Type B pancreatic cell (in vitro differentiated cells): ENCODE results near the gene ANKS1B. TPM values are rescaled to one million over a fixed set of nuclear protein-coding genes. Genes with fewer than 3 reads are reported as not detected.

Source experiments
- DNase-seq: peaks from one replicate; pipeline ENCODE4 v3.0.0; 2021; ENCODE audit warnings: mixed read lengths; ENCODE audit not compliant: unreplicated experiment; ENCODE audit errors: extremely low spot score
- H3K27ac Mint-ChIP-seq: 2 replicates; pipeline ENCODE4 v1.8.0; 2021; ENCODE audit warnings: mild to moderate bottlenecking, mixed read lengths
- H3K27me3 Mint-ChIP-seq: 2 replicates; pipeline ENCODE4 v1.8.0; 2021; ENCODE audit warnings: mixed read lengths
- H3K36me3 Mint-ChIP-seq: 2 replicates; pipeline ENCODE4 v1.8.0; 2021; ENCODE audit warnings: mixed read lengths
- H3K4me1 Mint-ChIP-seq: one replicate; pipeline ENCODE4 v1.8.0; 2021; ENCODE audit warnings: mixed read lengths; ENCODE audit not compliant: unreplicated experiment
- H3K4me3 Mint-ChIP-seq: 2 replicates; pipeline ENCODE4 v1.8.0; 2021; ENCODE audit warnings: mild to moderate bottlenecking, mixed read lengths
- H3K9me3 Mint-ChIP-seq: 2 replicates; pipeline ENCODE4 v1.8.0; 2021; ENCODE audit warnings: mixed read lengths
- long read RNA-seq: library from polyadenylated mRNA; unstranded; transcript quantifications from one replicate; pipeline ENCODE4 v2.0.0, GENCODE V29; 2020
- total RNA-seq: library from RNA; stranded (reverse); gene quantifications from 2 replicates; pipeline ENCODE4 v1.2.1, GENCODE V29; 2021; ENCODE audit warnings: low replicate concordance
- TF ChIP-seq, protein P1 (sequence below): fragments of 200-600 bp; sonication (generic); conservative IDR thresholded peaks from 2 replicates; pipeline ENCODE4 v1.5.0; 2021; ENCODE audit warnings: antibody characterized with exemption, mild to moderate bottlenecking

Gene ANKS1B
- total RNA-seq = 4.7 and 7.6 TPM in 2 replicates
- long read RNA-seq, partial matches to known transcripts = 0 of 1 reads
- long read RNA-seq, other reads (novel, unspliced or antisense) = 1 of 1 reads

DNA sequence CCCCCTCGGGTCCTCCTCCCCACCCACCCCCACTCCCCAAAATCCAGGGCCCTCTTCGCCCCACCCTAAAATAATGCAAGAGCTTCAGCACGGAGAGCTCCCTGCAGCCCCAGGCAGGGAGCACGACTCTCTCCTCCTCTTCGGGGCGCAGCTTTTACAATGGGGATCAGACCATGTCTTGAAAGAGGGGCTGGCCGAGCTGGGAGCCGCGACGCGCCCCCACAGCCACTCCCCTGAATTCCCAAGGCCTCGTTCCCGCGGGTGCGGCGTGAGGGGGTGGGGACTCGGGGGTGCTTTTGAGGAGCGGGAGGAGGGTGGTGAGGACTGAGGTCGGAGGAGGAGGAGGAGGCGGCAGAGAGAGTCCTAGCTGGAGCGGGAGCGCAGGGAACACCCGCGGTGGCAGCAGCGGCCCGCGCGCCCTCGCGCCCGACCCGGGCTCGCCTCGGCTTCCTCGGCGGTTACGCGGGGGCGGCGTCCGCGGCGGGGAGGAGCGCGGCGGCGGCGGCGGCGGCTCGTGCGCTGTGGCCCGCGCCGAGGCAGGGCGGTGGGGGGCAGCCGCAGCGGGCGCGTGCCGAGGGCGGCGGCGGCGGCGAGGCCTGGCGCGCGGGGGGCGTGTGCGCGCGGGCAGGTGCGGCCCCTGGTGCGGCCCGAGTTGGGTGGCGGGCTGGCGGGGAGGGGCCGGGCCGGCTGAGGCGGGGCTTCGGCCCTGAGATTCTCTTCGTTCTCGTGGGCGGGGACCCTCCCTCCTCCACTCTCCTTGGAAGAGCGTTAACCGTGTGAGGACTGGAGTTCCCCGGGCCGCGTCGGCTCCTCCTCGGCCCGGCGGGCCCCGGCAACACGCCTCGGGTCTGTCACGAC, at the start of gene ANKS1B:
Gene ANKS1B, minus strand, starts transcription at position 666 of the 858 bp plus-strand sequence. CDS start 699 bp downstream, outside the sequence.
- Mint-ChIP-seq H3K4me3 (peak within 1 kb of the TSS; percentile 88), H3K27me3 (peaks cover 61% of the 10 kb centered on the region), H3K9me3 (no peaks in the 10 kb centered on the region), H3K36me3 (no peaks in the 10 kb centered on the region), H3K27ac (peak within 1 kb of the TSS; percentile 57), H3K4me1 (peaks cover 6% of the 10 kb centered on the region)
- peak; percentile 73 for DNase-seq
- TF ChIP-seq, protein P1, sequence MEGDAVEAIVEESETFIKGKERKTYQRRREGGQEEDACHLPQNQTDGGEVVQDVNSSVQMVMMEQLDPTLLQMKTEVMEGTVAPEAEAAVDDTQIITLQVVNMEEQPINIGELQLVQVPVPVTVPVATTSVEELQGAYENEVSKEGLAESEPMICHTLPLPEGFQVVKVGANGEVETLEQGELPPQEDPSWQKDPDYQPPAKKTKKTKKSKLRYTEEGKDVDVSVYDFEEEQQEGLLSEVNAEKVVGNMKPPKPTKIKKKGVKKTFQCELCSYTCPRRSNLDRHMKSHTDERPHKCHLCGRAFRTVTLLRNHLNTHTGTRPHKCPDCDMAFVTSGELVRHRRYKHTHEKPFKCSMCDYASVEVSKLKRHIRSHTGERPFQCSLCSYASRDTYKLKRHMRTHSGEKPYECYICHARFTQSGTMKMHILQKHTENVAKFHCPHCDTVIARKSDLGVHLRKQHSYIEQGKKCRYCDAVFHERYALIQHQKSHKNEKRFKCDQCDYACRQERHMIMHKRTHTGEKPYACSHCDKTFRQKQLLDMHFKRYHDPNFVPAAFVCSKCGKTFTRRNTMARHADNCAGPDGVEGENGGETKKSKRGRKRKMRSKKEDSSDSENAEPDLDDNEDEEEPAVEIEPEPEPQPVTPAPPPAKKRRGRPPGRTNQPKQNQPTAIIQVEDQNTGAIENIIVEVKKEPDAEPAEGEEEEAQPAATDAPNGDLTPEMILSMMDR = no peak

DNA sequence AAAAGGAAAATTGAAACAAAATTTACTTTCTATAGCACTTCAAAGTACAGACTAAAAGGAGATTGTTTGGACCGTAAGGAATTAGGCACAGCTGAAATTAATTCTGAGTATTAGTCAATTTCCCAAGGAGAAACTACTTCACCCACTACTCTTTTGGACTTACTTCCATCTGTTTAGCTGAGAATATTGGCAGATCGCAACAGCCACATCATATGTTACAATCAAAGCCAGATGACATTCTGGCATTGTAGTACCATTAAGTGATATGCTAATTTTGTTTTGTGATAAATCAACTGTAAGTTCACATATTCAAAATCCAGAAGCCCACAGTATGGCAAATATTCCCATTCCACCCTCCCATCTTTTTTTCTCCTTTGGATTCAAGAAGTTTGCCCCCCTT, 47.1 kb upstream of the ANKS1B start:
- Mint-ChIP-seq H3K27me3 (no peaks in the 10 kb centered on the region), H3K36me3 (peaks cover 5% of the 10 kb centered on the region), H3K9me3 (no peaks in the 10 kb centered on the region), H3K4me3 (no peak overlapping the region), H3K4me1 (no peaks in the 10 kb centered on the region), H3K27ac (no peak overlapping the region)
- no peak for DNase-seq
- TF ChIP-seq, protein P1 = no peak

DNA sequence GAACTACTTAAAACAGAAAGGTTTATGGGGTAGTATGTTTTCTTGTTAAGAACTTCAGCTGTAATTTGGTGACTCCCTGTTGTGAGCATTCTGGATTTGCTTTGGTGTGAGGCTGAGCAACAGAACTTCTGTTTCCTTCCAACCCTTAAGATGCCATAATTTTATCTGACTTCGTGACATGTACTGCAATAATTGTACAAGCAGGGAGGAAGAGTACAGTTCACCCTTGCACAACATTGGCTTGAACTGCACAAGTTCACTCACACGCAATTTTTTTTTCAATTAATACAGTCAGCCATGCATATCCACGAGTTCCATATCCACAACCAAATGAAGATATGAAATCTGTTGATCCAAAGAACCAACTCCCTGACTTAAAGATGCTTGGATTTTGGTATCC, 42.9 kb upstream of the ANKS1B start:
- Mint-ChIP-seq H3K27me3 (no peaks in the 10 kb centered on the region), H3K9me3 (no peaks in the 10 kb centered on the region), H3K4me1 (no peaks in the 10 kb centered on the region), H3K27ac (no peak overlapping the region), H3K36me3 (no peaks in the 10 kb centered on the region), H3K4me3 (no peak overlapping the region)
- no peak for DNase-seq
- TF ChIP-seq, protein P1 = no peak

DNA sequence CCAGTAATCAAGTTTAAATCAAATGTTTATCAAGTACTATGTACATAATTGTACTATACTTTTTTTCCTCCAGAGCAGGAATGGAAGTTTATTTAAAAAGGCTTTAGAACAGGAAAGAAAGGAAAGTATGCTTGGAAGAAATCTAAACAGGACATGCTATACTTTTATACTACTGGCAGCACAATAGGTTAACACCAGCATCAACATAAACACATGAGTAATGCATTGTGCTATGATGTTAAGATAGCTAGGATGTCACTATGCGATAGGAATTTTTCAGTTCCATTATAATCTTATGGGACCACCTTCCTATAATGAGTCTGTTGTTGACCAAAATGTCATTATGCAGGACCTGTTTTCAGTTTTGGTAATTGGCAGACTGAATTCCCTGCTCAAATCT, 41.5 kb upstream of the ANKS1B start:
- Mint-ChIP-seq H3K36me3 (no peaks in the 10 kb centered on the region), H3K27ac (no peak overlapping the region), H3K4me3 (no peak overlapping the region), H3K27me3 (no peaks in the 10 kb centered on the region), H3K9me3 (no peaks in the 10 kb centered on the region), H3K4me1 (no peaks in the 10 kb centered on the region)
- TF ChIP-seq, protein P1 = no peak
- no peak for DNase-seq

DNA sequence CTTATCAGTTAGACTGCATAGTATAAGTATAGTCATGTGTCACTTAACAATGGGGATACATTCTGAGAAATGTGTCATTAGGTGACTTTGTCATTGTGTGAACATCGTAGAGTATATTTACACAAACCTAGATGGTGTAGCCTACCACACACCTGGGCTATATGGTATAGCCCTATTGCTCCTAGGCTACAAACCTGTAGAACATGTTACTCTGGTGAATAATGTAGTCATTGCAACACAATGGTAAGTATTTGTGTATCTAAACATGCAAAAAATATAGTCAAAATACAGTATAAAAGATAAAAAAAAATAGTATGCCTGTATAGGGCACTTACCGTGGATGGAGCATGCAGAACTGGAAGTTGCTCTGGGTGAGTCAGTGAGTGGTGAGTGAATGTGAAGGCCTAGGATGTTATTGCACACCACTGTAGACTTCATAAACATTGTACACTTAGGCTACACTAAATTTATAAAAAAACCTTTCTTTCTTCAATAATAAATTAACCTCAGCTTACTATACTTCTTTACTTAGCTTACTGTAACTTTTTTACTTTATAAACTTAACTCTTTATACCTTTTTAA, 40.3 kb upstream of the ANKS1B start:
- H3K9me3 Mint-ChIP-seq = no peaks in the 10 kb centered on the region

More for the DNA sequence above, 40.3 kb upstream of the ANKS1B start:
- H3K4me1 Mint-ChIP-seq = no peaks in the 10 kb centered on the region
- H3K4me3 Mint-ChIP-seq = no peak overlapping the region
- H3K36me3 Mint-ChIP-seq = no peaks in the 10 kb centered on the region
- no peak for DNase-seq
- no peak overlapping the region for H3K27ac Mint-ChIP-seq
- TF ChIP-seq, protein P1 = no peak
- no peaks in the 10 kb centered on the region for H3K27me3 Mint-ChIP-seq
